K562 (cell line): ENCODE results near the gene GIMAP6. TPM values are rescaled to one million over a fixed set of nuclear protein-coding genes. Genes with fewer than 3 reads are reported as not detected.

Experiments
- ATAC-seq: fragments of 200-7000 bp; cut with Tn5 transposase; 3 replicates; pipeline ENCODE4 v1.9.1; 2020; ENCODE audit warnings: moderate library complexity
- BruUV-seq: library from RNA; stranded (reverse); fragments of 400-500 nt; replicated peaks from 2 replicates; lab custom pipeline; 2021; lab: Mats Ljungman, UMichigan
- CTCF ChIA-PET: fragments of 300-600 bp; formaldehyde crosslinking; extraction: SDS; loops from one replicate; lab custom pipeline; 2021; ENCODE audit warnings: low intra/inter-chr PET ratio; lab: Yijun Ruan, JAX
- POLR2A ChIA-PET: fragments of 300-600, 350-650 bp; sonication (Branson Sonifier 250); formaldehyde crosslinking; extraction: SDS; loops from one replicate; lab custom pipeline; 2021; ENCODE audit warnings: antibody characterized with exemption, inconsistent platforms; lab: Yijun Ruan, JAX
- DNase-seq, 4 experiments: peaks; one replicate each; pipeline versions ENCODE4 v3.0.0 to v3.0.0-alpha.2; 2011 to 2018; ENCODE audit warnings: low spot score in 3 of 4, mixed read lengths in 3 of 4; ENCODE audit errors: extremely low read depth in 1 of 4
- FAIRE-seq: peaks from 2 replicates; lab custom pipeline; 2011; peaks lifted over from hg19 to GRCh38; lab: Jason Lieb, UNC
- H2AFZ ChIP-seq: 2 replicates; pipeline ENCODE4 v1.6.0; 2011; ENCODE audit warnings: low read depth, low read length, control low read depth, inconsistent platforms
- H3K27ac ChIP-seq: fragments of 200-600 bp; 3 replicates; pipeline ENCODE4 v1.8.0; 2011; ENCODE audit warnings: low read depth, mild to moderate bottlenecking, control low read depth, inconsistent platforms, low read length, moderate library complexity, mixed read lengths; ENCODE audit errors: extremely low read depth
- H3K27me3 ChIP-seq, 2 experiments: fragments of 300-600 bp in 1 of 2; 2 replicates in 1 of 2; 3 replicates in 1 of 2; pipeline versions ENCODE4 v1.6.0 to v1.8.0; 2011; ENCODE audit warnings: inconsistent platforms in 2 of 2, low read length in 2 of 2, mild to moderate bottlenecking in 1 of 2, mixed read lengths in 1 of 2, moderate library complexity in 1 of 2; ENCODE audit not compliant: control insufficient read depth in 2 of 2, insufficient read depth in 2 of 2
- H3K36me3 ChIP-seq: fragments of 300-600 bp; 3 replicates; pipeline ENCODE4 v1.8.0; 2011; ENCODE audit warnings: mild to moderate bottlenecking, low read length, inconsistent platforms; ENCODE audit not compliant: control insufficient read depth, insufficient read depth
- H3K4me1 ChIP-seq, 2 experiments: fragments of 200-600 bp in 1 of 2; replicated peaks in 1 of 2; 2 replicates in 1 of 2; 3 replicates in 1 of 2; pipeline versions ENCODE4 v1.5.1 to v1.8.0; 2011; ENCODE audit warnings: inconsistent platforms in 2 of 2, low read length in 2 of 2, mild to moderate bottlenecking in 1 of 2, mixed read lengths in 1 of 2, moderate library complexity in 1 of 2; ENCODE audit not compliant: control insufficient read depth in 2 of 2, insufficient read depth in 2 of 2
- H3K4me2 ChIP-seq: 2 replicates; pipeline ENCODE4 v1.6.1; 2011; ENCODE audit warnings: low read length, control low read depth, inconsistent platforms, mixed read lengths; ENCODE audit not compliant: insufficient read depth
- H3K4me3 ChIP-seq: fragments of 200-600 bp; sonication (generic), shearing (Covaris generic); 2 replicates; pipeline ENCODE4 v1.5.1; 2016; ENCODE audit warnings: control low read depth, inconsistent platforms
- H3K79me2 ChIP-seq: fragments of 200-600 bp; 3 replicates; pipeline ENCODE4 v1.8.0; 2011; ENCODE audit warnings: low read length, inconsistent platforms; ENCODE audit not compliant: control insufficient read depth, insufficient read depth
- H3K9ac ChIP-seq, 2 experiments: 2 replicates each; pipeline versions ENCODE4 v1.6.0 to v1.6.1; 2011; ENCODE audit warnings: low read depth in 2 of 2, low read length in 2 of 2, control low read depth in 1 of 2, inconsistent platforms in 1 of 2, mild to moderate bottlenecking in 1 of 2, mixed read lengths in 1 of 2; ENCODE audit not compliant: insufficient read depth in 1 of 2
- H3K9me1 ChIP-seq: one replicate; pipeline ENCODE4 v1.6.0; 2011; ENCODE audit warnings: inconsistent platforms, mild to moderate bottlenecking, low read length, moderate library complexity; ENCODE audit not compliant: control insufficient read depth, insufficient read depth
- H3K9me3 ChIP-seq: replicated peaks from 2 replicates; pipeline ENCODE4 v1.5.1; 2011; ENCODE audit warnings: low read depth, low read length, inconsistent platforms; ENCODE audit not compliant: control insufficient read depth, insufficient read depth
- H4K20me1 ChIP-seq: replicated peaks from 2 replicates; pipeline ENCODE4 v1.6.1; 2011; ENCODE audit warnings: low read length, inconsistent platforms, mixed read lengths; ENCODE audit not compliant: control insufficient read depth, insufficient read depth
- CBX8 ChIP-seq: fragments of 200-600 bp; sonication (generic); IDR thresholded peaks from 2 replicates; pipeline ENCODE4 v1.6.1; 2012; ENCODE audit warnings: borderline replicate concordance, mixed run types, low read depth, mild to moderate bottlenecking, moderate library complexity, mixed read lengths, low read length, control low read depth, inconsistent platforms; ENCODE audit not compliant: poor library complexity, severe bottlenecking; ENCODE audit errors: extremely low read depth
- CHD2 ChIP-seq: IDR thresholded peaks from 2 replicates; pipeline ENCODE4 v1.6.1; 2011; ENCODE audit warnings: low read depth, low read length
- FOXJ3 ChIP-seq: sonication (generic); formaldehyde crosslinking; IDR thresholded peaks from 2 replicates; pipeline ENCODE4 v1.4.0; 2020; ENCODE audit warnings: mild to moderate bottlenecking, missing genetic modification reagents
- HSF4 ChIP-seq: fragments of 250-450 bp; sonication (Bioruptor Pico); IDR thresholded peaks from 2 replicates; pipeline ENCODE4 v2.1.2; 2022; ENCODE audit warnings: mild to moderate bottlenecking, moderate library complexity, borderline replicate concordance
- KDM5B ChIP-seq: fragments of 200-600 bp; sonication (generic); IDR thresholded peaks from 2 replicates; pipeline ENCODE4 v1.6.1; 2012; ENCODE audit warnings: low read depth, mild to moderate bottlenecking, moderate library complexity, low read length, control low read depth, inconsistent platforms; ENCODE audit not compliant: insufficient replicate concordance
- NFIC ChIP-seq: fragments of 450-650 bp; IDR thresholded peaks from 2 replicates; pipeline ENCODE4 v1.6.1; 2017; ENCODE audit warnings: mild to moderate bottlenecking, inconsistent platforms
- SETDB1 ChIP-seq: IDR thresholded peaks from one replicate; pipeline ENCODE4 v1.6.1; 2012; ENCODE audit warnings: low read length, control low read depth, inconsistent platforms
- TAF1 ChIP-seq: IDR thresholded peaks from 2 replicates; pipeline ENCODE4 v1.6.1; 2011; ENCODE audit warnings: mild to moderate bottlenecking, low read length, moderate library complexity; ENCODE audit not compliant: insufficient read depth, control insufficient read depth, severe bottlenecking; ENCODE audit errors: extremely low read depth
- WHSC1 ChIP-seq: IDR thresholded peaks from one replicate; pipeline ENCODE4 v1.6.1; 2012; ENCODE audit warnings: low read length, control low read depth, inconsistent platforms
- ZFP1 ChIP-seq: fragments of 450-650 bp; formaldehyde crosslinking; IDR thresholded peaks from 2 replicates; pipeline ENCODE4 v1.4.0; 2020; ENCODE audit warnings: mild to moderate bottlenecking, mixed read lengths
- ZNF644 ChIP-seq: fragments of 200-800 bp; sonication (Bioruptor generic); IDR thresholded peaks from 2 replicates; pipeline ENCODE4 v1.6.1; 2016; ENCODE audit warnings: low read depth, missing genetic modification characterization, missing compliant biosample characterization
- ZNF699 ChIP-seq: fragments of 250-450 bp; sonication (Bioruptor Pico); IDR thresholded peaks from 2 replicates; pipeline ENCODE4 v1.8.0; 2021; ENCODE audit warnings: mild to moderate bottlenecking, moderate library complexity; ENCODE audit not compliant: insufficient replicate concordance
- WGBS: fragments of 100-300 bp; shearing (Covaris generic); methylation state at CpG from one replicate; pipeline ENCODE4 v1.1.6; 2016; ENCODE audit warnings: low coverage, mixed read lengths; ENCODE audit not compliant: insufficient coverage; ENCODE audit errors: missing lambda C conversion rate; 5-methylcytosine and 5-hydroxymethylcytosine counted together
- in situ Hi-C: fragments of 300-500 bp; cut with MboI; formaldehyde crosslinking; loops from 4 replicates; pipeline ENCODE4 v1.15.0; 2018; ENCODE audit warnings: inconsistent platforms, mixed read lengths
- intact Hi-C: fragments of 100-400 bp; cut with micrococcal nuclease; formaldehyde crosslinking; loops from 2 replicates; pipeline ENCODE4 v1.14.2; 2022
- polyA plus RNA-seq, 8 experiments: library from polyadenylated mRNA; depleted of rRNA in 4 of 8; stranded (reverse) in 5 of 8; unstranded in 3 of 8; fragments of >200 nt; fragmentation: Nextera tagmentation in 2 of 8; fragmentation: Illumina TruSeq in 1 of 8; extraction: Ambion mirVana in 2 of 8; extraction: Trizol in 1 of 8; gene quantifications; 2 replicates each; pipeline versions ENCODE4 v1.2.1 to v1.2.3, GENCODE V29; 2011 to 2014; ENCODE audit warnings: inconsistent platforms in 1 of 8, missing spikeins in 1 of 8
- total RNA-seq, 7 experiments: library from RNA; depleted of rRNA in 6 of 7; stranded (reverse); fragments of >200 nt in 6 of 7; fragmentation: Illumina TruSeq in 2 of 7; extraction: Trizol in 2 of 7; gene quantifications; 2 replicates each; pipeline versions ENCODE4 v1.2.1 to v1.2.3, GENCODE V29; 2011 to 2021; ENCODE audit warnings: low replicate concordance in 1 of 7
- TF ChIP-seq, protein P1 (sequence below), 3 experiments: IDR thresholded peaks in 2 of 3; conservative IDR thresholded peaks in 1 of 3; 2 replicates each; pipeline ENCODE4 v1.5.1; 2011 to 2012; ENCODE audit warnings: low read length in 3 of 3, mild to moderate bottlenecking in 3 of 3, control low read depth in 2 of 3, improper control_type of control experiment in 1 of 3, inconsistent platforms in 1 of 3, low read depth in 1 of 3, mixed read lengths in 1 of 3, moderate library complexity in 1 of 3; ENCODE audit not compliant: insufficient read depth in 2 of 3
- TF ChIP-seq, protein P2 (sequence below): fragments of 200-400 bp; formaldehyde crosslinking; IDR thresholded peaks from 2 replicates; pipeline ENCODE4 v1.6.1; 2017; ENCODE audit warnings: mild to moderate bottlenecking, low read depth, low read length, moderate library complexity
- TF ChIP-seq, protein P3 (sequence below): fragments of 250-450 bp; sonication (Bioruptor Pico); IDR thresholded peaks from 2 replicates; pipeline ENCODE4 v1.5.0; 2020; ENCODE audit warnings: mild to moderate bottlenecking, borderline replicate concordance

Gene GIMAP6
- total and polyA plus RNA-seq, 9 of the 15 experiments (the other 6 are each of a cell fraction or from before 2014, with no cell fraction given) = 0.04 to 0.45 (median 0.18) TPM

DNA sequence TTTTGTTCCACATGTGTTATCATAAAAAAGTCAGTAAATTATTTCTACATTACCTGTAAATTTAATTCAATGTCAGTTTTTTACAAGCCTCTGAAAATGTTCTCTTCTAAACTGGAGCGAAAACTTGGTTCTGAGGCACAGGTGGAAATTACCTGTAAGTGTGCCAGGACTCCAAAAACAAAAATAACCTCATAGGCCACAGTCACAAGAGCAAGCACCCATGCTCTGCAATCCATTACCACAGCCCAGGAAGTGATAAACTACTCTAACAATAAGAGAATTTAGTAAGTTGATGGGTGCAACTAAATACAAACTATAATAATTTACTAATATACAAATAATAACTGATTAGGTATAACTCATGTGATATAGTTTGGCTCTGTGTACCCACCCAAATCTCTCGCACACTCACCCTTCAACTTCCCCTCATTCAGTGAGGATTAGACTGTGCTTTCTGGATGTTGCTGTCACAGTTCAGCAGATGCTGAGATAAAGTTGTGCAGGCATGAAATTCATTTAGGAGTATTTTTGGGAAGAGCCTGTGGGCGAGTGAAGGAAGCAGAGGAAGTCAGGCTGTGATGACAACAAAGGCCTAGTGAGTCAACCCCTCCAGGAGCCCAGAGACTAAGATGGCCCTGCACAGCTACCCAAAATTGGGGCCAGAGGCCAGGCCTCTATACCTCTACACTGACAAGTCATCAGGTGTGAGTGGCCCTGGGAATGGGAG is 16.3 kb upstream of the GIMAP6 start:
- Histone ChIP-seq H3K4me3 (no peak overlapping the region), H3K4me2 (no peak overlapping the region), H2AFZ (no peak overlapping the region), H3K9ac (no peak overlapping the region), H3K27ac (no peak overlapping the region), H3K27me3 (no peaks in the 10 kb centered on the region), H4K20me1 (no peaks in the 10 kb centered on the region), H3K9me1 (no peaks in the 10 kb centered on the region)
- POLR2A ChIA-PET = no interaction called here
- intact Hi-C loops = no loop called here
- BruUV-seq = no TSS peak
- in situ Hi-C loops = no loop called here
- no peak for ATAC-seq
- TF ChIP-seq TAF1 = no peak
- no peak for TF ChIP-seq ZNF699 (CRISPR knock-in tag)
- no peak for TF ChIP-seq FOXJ3
- no peak for TF ChIP-seq CBX8
- TF ChIP-seq NFIC = no peak
- TF ChIP-seq CHD2 = no peak
- TF ChIP-seq, protein P1, sequence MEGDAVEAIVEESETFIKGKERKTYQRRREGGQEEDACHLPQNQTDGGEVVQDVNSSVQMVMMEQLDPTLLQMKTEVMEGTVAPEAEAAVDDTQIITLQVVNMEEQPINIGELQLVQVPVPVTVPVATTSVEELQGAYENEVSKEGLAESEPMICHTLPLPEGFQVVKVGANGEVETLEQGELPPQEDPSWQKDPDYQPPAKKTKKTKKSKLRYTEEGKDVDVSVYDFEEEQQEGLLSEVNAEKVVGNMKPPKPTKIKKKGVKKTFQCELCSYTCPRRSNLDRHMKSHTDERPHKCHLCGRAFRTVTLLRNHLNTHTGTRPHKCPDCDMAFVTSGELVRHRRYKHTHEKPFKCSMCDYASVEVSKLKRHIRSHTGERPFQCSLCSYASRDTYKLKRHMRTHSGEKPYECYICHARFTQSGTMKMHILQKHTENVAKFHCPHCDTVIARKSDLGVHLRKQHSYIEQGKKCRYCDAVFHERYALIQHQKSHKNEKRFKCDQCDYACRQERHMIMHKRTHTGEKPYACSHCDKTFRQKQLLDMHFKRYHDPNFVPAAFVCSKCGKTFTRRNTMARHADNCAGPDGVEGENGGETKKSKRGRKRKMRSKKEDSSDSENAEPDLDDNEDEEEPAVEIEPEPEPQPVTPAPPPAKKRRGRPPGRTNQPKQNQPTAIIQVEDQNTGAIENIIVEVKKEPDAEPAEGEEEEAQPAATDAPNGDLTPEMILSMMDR (IDR thresholded peaks at IDR 0.05 in 2 of 3, conservative IDR thresholded peaks at IDR 0.05 in 1 of 3; ENCODE audit: insufficient read depth in 2 of 3, low read depth in 1 of 3, low read length in 3 of 3) = no peak
- no peak for TF ChIP-seq ZNF644 (tag)
- no peak for TF ChIP-seq KDM5B
- no peak for TF ChIP-seq SETDB1
- TF ChIP-seq, protein P2, sequence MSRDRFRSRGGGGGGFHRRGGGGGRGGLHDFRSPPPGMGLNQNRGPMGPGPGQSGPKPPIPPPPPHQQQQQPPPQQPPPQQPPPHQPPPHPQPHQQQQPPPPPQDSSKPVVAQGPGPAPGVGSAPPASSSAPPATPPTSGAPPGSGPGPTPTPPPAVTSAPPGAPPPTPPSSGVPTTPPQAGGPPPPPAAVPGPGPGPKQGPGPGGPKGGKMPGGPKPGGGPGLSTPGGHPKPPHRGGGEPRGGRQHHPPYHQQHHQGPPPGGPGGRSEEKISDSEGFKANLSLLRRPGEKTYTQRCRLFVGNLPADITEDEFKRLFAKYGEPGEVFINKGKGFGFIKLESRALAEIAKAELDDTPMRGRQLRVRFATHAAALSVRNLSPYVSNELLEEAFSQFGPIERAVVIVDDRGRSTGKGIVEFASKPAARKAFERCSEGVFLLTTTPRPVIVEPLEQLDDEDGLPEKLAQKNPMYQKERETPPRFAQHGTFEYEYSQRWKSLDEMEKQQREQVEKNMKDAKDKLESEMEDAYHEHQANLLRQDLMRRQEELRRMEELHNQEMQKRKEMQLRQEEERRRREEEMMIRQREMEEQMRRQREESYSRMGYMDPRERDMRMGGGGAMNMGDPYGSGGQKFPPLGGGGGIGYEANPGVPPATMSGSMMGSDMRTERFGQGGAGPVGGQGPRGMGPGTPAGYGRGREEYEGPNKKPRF = no peak
- no peak for TF ChIP-seq WHSC1
- TF ChIP-seq, protein P3, sequence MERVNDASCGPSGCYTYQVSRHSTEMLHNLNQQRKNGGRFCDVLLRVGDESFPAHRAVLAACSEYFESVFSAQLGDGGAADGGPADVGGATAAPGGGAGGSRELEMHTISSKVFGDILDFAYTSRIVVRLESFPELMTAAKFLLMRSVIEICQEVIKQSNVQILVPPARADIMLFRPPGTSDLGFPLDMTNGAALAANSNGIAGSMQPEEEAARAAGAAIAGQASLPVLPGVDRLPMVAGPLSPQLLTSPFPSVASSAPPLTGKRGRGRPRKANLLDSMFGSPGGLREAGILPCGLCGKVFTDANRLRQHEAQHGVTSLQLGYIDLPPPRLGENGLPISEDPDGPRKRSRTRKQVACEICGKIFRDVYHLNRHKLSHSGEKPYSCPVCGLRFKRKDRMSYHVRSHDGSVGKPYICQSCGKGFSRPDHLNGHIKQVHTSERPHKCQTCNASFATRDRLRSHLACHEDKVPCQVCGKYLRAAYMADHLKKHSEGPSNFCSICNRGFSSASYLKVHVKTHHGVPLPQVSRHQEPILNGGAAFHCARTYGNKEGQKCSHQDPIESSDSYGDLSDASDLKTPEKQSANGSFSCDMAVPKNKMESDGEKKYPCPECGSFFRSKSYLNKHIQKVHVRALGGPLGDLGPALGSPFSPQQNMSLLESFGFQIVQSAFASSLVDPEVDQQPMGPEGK (CRISPR knock-in tag) = no peak
- TF ChIP-seq ZFP1 = no peak
- TF ChIP-seq HSF4 = no peak
- TF ChIP-seq, all 486 proteins: peak for 0
- 2% methylated on average over 3 of the region's 3 CpGs for WGBS
- H3K79me2 ChIP-seq = no peaks in the 10 kb centered on the region
- DNase-seq = no peak
- CTCF ChIA-PET = no interaction called here
- H3K4me1 ChIP-seq = no peaks in the 10 kb centered on the region
- H3K9me3 ChIP-seq = no peaks in the 10 kb centered on the region
- FAIRE-seq = no peak
- no peaks in the 10 kb centered on the region for H3K36me3 ChIP-seq
